ENCODE results near the gene FHL3. TPM values are rescaled to one million over a fixed set of nuclear protein-coding genes. Genes with fewer than 3 reads are reported as not detected.

The FHL3 gene
- total RNA-seq, 1 donor from 2014 or later: 40.4 TPM

DNA sequence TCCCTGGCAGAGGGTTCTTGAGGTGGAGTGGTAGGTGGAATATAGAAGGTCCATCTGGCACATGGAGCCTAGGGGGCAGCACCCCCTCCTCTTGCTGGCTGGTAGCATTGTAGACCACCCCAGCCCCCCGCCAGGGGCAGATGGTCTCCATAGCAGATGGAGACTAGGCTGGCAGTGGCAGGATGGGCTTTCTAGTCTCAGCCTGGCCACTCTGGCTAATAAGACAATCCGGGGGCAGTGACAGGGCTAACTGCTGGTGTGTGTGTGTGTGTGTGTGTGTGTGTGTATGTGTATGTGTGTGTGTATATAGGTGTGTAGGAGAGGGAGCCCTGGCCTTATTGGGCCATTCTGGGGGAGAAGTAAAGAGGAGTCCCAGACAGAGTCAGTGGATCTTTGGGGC lies 23.4 kb upstream of the FHL3 start:
- H3K4me3 Mint-ChIP-seq (ENCODE audit: unreplicated experiment): no peak overlapping the region

DNA sequence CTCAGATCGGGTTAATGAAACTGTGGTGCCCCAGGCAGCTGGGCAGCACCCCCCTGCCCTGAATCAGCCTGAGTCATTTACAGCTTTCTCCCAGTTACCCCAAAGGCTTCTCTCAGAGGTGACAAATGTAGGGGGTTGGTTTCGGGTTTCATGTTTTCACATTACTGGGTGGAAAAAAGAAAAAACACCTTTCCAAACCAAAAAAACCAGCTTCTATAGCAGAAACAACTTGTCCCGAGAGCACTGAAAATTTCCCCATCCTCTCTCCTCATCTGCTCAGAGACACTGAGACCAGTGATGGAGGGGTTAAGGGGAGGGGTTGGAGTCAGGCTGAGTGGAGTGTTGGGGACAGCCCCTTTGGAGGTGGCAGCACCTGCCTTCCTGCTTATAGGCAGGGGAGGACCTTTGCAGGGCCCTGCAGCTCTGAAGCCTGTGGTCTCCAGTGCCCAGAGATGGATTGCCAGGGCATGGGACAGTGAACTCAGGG lies 22.8 kb upstream of the FHL3 start:
- no peak overlapping the region for H3K4me3 Mint-ChIP-seq (ENCODE audit: unreplicated experiment)

More for the DNA sequence above, 23.4 kb upstream of the FHL3 start:
- peaks cover 16% of the 10 kb centered on the region for H3K36me3 Mint-ChIP-seq (ENCODE audit: unreplicated experiment)
- no peaks in the 10 kb centered on the region for H3K9me3 Mint-ChIP-seq (ENCODE audit: unreplicated experiment)
- no peaks in the 10 kb centered on the region for H3K27me3 Mint-ChIP-seq (ENCODE audit: unreplicated experiment)
- no peak for DNase-seq (ENCODE audit: extremely low spot score, unreplicated experiment)
- TF ChIP-seq, protein P1, sequence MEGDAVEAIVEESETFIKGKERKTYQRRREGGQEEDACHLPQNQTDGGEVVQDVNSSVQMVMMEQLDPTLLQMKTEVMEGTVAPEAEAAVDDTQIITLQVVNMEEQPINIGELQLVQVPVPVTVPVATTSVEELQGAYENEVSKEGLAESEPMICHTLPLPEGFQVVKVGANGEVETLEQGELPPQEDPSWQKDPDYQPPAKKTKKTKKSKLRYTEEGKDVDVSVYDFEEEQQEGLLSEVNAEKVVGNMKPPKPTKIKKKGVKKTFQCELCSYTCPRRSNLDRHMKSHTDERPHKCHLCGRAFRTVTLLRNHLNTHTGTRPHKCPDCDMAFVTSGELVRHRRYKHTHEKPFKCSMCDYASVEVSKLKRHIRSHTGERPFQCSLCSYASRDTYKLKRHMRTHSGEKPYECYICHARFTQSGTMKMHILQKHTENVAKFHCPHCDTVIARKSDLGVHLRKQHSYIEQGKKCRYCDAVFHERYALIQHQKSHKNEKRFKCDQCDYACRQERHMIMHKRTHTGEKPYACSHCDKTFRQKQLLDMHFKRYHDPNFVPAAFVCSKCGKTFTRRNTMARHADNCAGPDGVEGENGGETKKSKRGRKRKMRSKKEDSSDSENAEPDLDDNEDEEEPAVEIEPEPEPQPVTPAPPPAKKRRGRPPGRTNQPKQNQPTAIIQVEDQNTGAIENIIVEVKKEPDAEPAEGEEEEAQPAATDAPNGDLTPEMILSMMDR (IDR thresholded peaks at IDR 0.05): no peak
- H3K27ac Mint-ChIP-seq (ENCODE audit: unreplicated experiment): no peak overlapping the region
- peaks cover 25% of the 10 kb centered on the region for H3K4me1 Mint-ChIP-seq (ENCODE audit: unreplicated experiment)

DNA sequence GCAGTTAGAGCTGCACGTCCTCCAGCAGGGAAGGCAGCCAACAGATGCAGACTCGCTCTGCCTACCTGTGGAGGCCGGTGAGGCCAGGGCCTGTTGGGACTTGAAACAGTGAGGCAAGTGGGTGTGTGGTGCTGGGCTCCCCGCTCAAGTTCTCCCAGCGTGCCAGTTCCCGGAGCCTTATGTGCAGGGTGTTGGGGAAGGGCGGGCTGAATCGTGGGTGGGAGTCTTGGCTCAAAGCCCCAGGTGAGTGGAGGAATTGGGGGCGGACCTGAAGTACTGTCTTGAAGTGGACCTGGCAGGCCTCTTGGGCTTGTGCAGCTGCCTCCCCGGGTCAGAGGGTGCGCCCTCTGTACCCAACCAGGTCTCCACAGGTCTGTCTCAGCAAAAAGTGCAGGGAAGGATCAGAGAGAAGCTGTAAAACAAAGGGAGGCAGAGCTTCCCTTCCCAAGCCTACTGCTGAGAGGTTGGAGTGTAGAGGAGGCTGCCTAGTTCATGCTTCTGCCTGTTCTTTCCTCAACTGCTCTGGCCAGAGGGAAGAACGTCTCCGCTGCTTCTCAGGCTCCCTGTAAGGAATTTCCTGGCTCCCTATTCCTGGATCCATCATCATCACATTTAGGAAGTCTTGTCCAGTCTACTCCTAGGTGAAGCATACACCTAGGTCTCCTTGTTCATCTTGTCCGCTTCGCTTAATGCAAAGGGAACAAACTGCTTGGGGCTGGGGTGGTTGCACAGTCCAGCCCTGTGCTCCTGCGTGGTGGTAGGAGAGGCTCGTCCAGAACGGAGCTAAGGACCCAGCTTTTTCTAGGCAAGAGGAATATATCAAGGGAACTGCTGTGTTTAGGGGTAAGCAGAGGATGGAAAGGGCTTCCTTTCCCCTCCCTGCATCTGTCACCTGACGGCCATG lies 22.1 kb upstream of the FHL3 start:
- Mint-ChIP-seq H3K36me3 (ENCODE audit: unreplicated experiment) (peaks cover 22% of the 10 kb centered on the region), H3K27ac (ENCODE audit: unreplicated experiment) (no peak overlapping the region), H3K9me3 (ENCODE audit: unreplicated experiment) (no peaks in the 10 kb centered on the region), H3K27me3 (ENCODE audit: unreplicated experiment) (no peaks in the 10 kb centered on the region), H3K4me3 (ENCODE audit: unreplicated experiment) (no peak overlapping the region), H3K4me1 (ENCODE audit: unreplicated experiment) (peaks cover 25% of the 10 kb centered on the region)
- DNase-seq (ENCODE audit: extremely low spot score, unreplicated experiment): no peak
- TF ChIP-seq, protein P1 (IDR thresholded peaks at IDR 0.05): no peak

More for the DNA sequence above, 22.8 kb upstream of the FHL3 start:
- Mint-ChIP-seq H3K9me3 (ENCODE audit: unreplicated experiment) (no peaks in the 10 kb centered on the region), H3K27me3 (ENCODE audit: unreplicated experiment) (no peaks in the 10 kb centered on the region), H3K4me1 (ENCODE audit: unreplicated experiment) (peaks cover 25% of the 10 kb centered on the region), H3K27ac (ENCODE audit: unreplicated experiment) (no peak overlapping the region), H3K36me3 (ENCODE audit: unreplicated experiment) (peaks cover 16% of the 10 kb centered on the region)
- TF ChIP-seq, protein P1 (IDR thresholded peaks at IDR 0.05): no peak
- no peak for DNase-seq (ENCODE audit: extremely low spot score, unreplicated experiment)

DNA sequence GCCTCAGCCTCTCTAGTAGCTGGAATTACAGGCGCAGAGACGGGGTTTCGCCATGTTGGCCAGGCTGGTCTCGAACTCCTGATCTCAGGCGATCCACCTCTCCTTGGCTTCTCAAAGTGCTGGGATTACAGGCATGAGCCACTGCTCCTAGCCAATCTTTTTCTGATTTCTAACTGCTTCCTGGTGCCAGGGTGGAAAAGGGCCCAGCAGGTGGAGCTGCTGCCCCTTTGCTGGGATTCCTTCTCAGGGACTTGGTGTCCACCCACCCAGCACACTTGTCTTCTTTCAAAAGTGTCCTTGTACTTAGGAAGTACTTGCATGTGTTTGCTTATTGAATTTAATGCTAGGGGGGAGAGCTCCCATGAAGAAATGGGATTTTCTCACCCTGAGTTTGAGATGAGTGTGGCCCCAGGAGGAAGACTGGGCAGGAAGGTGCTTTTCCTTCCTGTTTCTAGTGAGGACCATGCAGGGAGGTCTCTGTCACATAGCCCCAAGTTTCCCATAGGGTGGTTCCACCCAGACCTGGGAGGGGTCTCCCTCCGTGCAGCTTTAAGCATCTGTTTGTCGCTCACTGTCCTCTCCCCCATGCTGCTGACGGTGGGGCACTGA lies 21.4 kb upstream of the FHL3 start:
- peaks cover 27% of the 10 kb centered on the region for H3K36me3 Mint-ChIP-seq (ENCODE audit: unreplicated experiment)
- no peak overlapping the region for H3K27ac Mint-ChIP-seq (ENCODE audit: unreplicated experiment)
- TF ChIP-seq, protein P1 (IDR thresholded peaks at IDR 0.05): peak; percentile 81
- no peak overlapping the region for H3K4me3 Mint-ChIP-seq (ENCODE audit: unreplicated experiment)
- H3K4me1 Mint-ChIP-seq (ENCODE audit: unreplicated experiment): peaks cover 25% of the 10 kb centered on the region
- H3K9me3 Mint-ChIP-seq (ENCODE audit: unreplicated experiment): no peaks in the 10 kb centered on the region
- no peak for DNase-seq (ENCODE audit: extremely low spot score, unreplicated experiment)
- H3K27me3 Mint-ChIP-seq (ENCODE audit: unreplicated experiment): no peaks in the 10 kb centered on the region

DNA sequence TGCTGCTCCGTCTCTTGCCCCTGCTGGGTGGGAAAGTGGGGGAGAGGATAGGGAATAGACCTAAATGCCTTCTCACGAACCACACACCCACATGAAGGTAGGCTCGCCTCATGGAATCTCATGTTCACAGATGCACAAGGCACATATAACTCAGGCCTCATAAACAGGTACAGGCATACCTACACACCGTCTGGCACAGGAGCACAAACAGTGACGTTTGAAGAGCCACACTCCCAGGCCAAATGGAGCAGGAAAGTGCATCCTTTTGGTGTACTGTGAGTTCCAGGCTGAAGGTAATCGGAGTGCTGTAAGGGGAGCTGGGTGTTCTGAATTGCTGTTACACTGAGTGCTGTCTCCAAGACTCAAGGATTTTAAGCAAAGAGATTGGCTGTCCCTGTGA lies 20.4 kb upstream of the FHL3 start:
- no peak overlapping the region for H3K27ac Mint-ChIP-seq (ENCODE audit: unreplicated experiment)

More for the DNA sequence above, 20.4 kb upstream of the FHL3 start:
- no peaks in the 10 kb centered on the region for H3K27me3 Mint-ChIP-seq (ENCODE audit: unreplicated experiment)
- DNase-seq (ENCODE audit: extremely low spot score, unreplicated experiment): no peak
- H3K36me3 Mint-ChIP-seq (ENCODE audit: unreplicated experiment): peaks cover 28% of the 10 kb centered on the region
- H3K9me3 Mint-ChIP-seq (ENCODE audit: unreplicated experiment): no peaks in the 10 kb centered on the region
- H3K4me3 Mint-ChIP-seq (ENCODE audit: unreplicated experiment): no peak overlapping the region
- peaks cover 25% of the 10 kb centered on the region for H3K4me1 Mint-ChIP-seq (ENCODE audit: unreplicated experiment)
- TF ChIP-seq, protein P1 (IDR thresholded peaks at IDR 0.05): no peak
